Skin of body (tissue), 2 donors: Measurements from ENCODE around the gene JAK2. TPM values are rescaled to one million over a fixed set of nuclear protein-coding genes. Genes with fewer than 3 reads are reported as not detected.
"Not testable (repeated sequence)": the region's sequence is repeated elsewhere in the genome, so short reads cannot be mapped to it uniquely, and the experiment has no call there.

Experiments
- DNase-seq: peaks from one replicate; lab custom pipeline; 2025; lab: John Stamatoyannopoulos, UW
- total RNA-seq: library from RNA; depleted of rRNA; stranded (reverse); fragments of >200 nt; gene quantifications from one replicate; pipeline ENCODE4 v1.2.3, GENCODE V29; 2014

The JAK2 gene
- 20.9 TPM for total RNA-seq

- peak; percentile 95 for DNase-seq
Observed at GRCh38 chr9:4984621-4985385, at the start of gene JAK2. Gene JAK2 (plus strand): TSS chr9:4985272. CDS start chr9:5021988, 36,716 bp downstream.

- no peak for DNase-seq
Observed at GRCh38 chr9:4936277-4936676, 48.8 kb upstream of the JAK2 start.

- DNase-seq = no peak
Observed at GRCh38 chr9:4936823-4937222, 48.2 kb upstream of the JAK2 start.

DNA sequence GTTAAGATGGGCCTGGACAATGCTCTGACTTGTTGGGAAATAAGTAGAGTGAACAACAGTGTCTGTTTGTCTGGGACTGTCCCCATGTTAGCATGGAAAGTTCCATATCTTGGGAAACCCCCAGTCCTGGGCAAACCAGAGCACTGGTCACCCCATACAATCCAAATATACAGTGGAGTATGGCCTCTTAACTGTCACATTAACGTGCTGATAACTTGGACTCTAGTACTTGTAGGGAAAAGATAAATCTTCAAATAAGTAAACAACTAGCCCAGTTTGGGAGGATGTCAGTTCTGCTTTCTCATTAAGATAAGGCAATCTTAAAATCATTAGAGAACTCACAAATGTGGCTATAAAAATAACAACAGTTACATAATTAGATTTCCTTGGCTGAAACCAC lies 47.6 kb upstream of the JAK2 start:
- no peak for DNase-seq

- DNase-seq = no peak
Observed at GRCh38 chr9:4938496-4938895, 46.6 kb upstream of the JAK2 start.

- DNase-seq = no peak
Observed at GRCh38 chr9:4939118-4939561, 45.9 kb upstream of the JAK2 start.

DNA sequence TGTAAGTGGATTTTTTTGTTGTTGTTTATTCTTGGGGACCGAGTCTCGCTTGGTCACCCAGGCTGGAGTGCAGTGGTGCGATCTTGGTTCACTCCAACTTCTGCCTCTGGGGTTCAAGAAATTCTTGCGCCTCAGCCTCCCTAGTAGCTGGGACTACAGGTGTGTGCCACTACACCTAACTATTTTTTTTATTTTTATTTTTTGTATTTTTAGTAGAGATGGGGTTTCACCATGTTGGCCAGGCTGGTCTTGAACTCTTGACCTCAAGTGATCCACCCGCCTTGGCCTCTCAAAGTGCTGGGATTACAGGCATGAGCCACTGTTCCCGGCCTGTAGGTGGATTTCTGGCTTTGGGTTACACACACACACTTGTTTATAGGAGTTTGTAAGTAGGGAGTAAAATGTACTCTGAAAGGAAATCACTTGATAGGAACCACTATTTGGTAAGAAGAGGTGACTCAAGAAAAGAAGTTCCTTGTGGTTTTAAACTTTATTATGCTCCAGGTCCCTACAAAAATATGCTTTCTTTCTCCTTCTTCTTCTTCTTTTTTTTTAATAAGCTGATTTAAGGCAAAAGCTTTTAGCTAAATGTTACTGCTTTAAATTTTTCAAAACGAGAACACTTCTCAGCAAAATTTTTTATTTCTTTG lies 42.9 kb upstream of the JAK2 start:
- DNase-seq = not testable (repeated sequence)

- no peak for DNase-seq
Observed at GRCh38 chr9:4943346-4943745, 41.7 kb upstream of the JAK2 start.

- DNase-seq = not testable (repeated sequence)
Observed at GRCh38 chr9:4944431-4945211, 40.5 kb upstream of the JAK2 start.

DNA sequence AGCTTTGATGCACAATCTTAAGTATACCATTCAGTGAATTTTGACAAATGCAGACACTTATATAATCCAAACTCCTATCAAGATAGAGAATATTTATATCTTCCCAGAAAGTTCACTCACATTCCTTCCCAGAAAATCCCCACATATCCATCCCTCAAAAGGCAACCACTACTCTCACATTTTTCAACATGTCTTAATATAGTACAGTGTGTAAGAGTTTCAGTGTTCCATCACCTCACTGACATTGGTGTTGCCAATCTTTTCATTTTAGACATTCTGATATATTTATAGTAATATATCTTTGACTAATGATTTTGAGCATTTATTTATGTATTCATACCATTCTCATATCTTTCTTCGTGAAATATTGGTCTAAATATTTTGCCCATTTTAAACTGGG lies 38.1 kb upstream of the JAK2 start:
- no peak for DNase-seq

DNA sequence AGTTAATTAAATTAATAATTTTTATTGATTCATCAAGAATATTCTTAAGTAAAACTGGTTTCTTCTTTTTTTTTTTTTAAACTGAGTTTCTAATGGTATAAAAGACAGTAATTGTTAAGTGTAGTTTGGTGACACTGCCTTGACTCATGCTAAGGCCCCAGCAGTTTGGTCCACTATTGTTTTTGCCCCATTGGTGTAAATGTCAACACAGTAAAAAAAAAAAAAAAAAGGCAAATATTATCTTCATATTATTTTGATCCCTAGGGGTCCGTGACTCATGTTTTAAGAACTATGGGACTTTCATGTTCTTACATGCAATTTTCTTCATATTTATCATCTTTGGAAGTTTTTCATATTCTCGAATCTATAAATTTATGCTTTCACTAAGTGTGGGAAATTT lies 29.2 kb upstream of the JAK2 start:
- DNase-seq = no peak

GRCh38 chr9:4959031-4959430 lies 26.0 kb upstream of the JAK2 start:
- DNase-seq = no peak

- DNase-seq = no peak
Observed at GRCh38 chr9:4962085-4962484, 23.0 kb upstream of the JAK2 start.

GRCh38 chr9:4964540-4964939 lies 20.5 kb upstream of the JAK2 start:
- no peak for DNase-seq

GRCh38 chr9:4965174-4965821 lies 19.8 kb upstream of the JAK2 start:
- no peak for DNase-seq

GRCh38 chr9:4967523-4967922 lies 17.5 kb upstream of the JAK2 start:
- peak; percentile 7 for DNase-seq

DNA sequence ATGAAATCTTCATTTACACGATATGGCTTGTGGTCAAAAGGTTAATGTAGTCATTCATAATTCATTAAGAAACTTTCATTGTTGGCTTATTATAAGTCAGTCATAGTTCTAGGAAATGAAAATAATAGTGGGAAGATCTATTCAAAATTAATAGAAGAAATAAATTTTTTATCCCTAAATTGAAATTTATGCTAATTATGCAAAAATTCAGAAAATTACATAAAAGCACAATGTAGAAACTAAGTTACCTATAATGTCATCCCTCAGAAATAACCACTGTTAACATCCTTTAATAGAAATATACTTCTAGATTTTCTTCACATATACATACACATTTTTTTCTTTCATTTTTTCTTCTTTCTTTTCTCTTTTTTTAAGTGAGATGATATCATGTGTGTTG lies 15.9 kb upstream of the JAK2 start:
- DNase-seq = no peak

DNA sequence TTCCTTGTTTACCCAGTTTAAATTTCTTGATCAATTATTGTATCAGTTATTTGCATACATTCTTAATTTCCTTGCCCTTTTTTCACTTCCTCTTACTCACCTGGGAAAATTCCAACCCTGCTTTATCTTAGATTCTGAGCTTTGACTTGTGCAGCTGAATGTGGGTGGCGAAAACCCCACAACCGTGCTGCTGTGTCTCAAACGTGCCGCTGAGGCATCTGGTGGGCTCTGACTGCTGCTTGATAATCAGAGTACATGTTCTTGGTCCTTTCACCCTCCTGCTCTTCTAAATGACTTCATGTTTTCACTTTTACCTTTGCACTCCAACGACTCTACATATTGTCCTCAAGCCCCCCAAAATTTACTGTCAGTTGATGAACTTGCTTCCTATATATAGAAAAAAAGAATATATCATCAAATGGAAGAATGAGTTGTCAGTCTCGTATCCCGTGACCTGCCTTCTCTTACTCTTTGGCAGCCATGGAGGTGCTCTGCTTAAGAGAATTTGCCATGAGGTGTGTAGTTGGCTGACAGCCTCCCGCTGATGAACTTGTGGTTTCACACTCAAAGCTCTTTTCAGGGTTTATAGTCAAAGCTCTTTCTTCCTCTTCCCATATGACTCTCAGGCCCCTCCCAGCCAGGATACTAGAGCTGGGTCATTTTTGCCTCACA lies 14.0 kb upstream of the JAK2 start:
- no peak for DNase-seq

DNA sequence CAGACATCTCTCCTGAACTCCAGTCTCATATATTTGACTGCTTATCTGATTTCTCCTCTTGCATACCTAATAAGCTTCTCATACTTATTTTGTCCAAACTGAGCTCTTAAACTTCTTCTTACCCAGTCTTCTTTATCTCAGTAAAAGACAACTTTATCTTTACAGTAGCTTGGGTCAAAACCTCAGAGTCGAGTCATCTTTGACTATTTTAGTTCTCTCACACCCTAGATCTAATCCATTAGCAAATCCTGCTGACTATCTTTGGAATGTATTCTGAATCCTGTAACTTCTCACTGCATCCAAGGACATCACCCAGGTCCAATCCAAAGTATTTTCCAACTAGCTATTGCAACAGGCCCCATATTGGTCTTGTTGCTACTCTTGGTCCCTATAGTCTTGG lies 11.8 kb upstream of the JAK2 start:
- DNase-seq = no peak

- no peak for DNase-seq
Observed at GRCh38 chr9:4973902-4974301, 11.2 kb upstream of the JAK2 start.

DNA sequence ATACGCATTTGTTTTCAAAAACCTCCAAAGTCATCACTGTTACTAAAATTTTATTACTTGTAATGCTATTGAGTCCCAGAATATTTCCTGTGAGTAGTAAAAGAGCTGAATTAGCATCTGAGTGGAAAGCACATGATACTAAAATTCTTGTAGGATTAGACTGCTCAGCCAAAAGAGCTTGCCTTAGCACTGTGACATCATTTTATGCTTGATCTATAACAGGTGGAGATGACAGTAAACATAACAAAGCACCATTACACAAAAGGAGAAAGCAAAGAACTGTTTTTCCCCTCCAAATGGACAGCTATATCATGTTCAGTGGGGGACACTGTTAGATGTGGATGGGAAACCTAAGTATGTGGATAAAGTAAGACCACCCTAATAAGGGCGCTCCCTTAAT lies 5.8 kb upstream of the JAK2 start:
- DNase-seq = peak; percentile 33
